Lung (tissue), 12 donors: Measurements from ENCODE around the gene ATP8B4. TPM values are rescaled to one million over a fixed set of nuclear protein-coding genes. Genes with fewer than 3 reads are reported as not detected.
"Not testable (repeated sequence)": the region's sequence is repeated elsewhere in the genome, so short reads cannot be mapped to it uniquely, and the experiment has no call there.

Source experiments
- ATAC-seq: fragments of 200-7000 bp; cut with Tn5 transposase; one replicate; pipeline ENCODE4 v1.9.1; 2020; ENCODE audit warnings: moderate number of reproducible peaks; ENCODE audit not compliant: insufficient read depth, low FRiP score
- DNase-seq, 3 donors: peaks; one replicate each; pipeline ENCODE4 v3.0.0-alpha.2; 2013 to 2017
- H3K27ac ChIP-seq, 2 donors: one replicate each; pipeline ENCODE4 v1.5.1; 2013; ENCODE audit warnings: mild to moderate bottlenecking in 2 of 2, moderate library complexity in 2 of 2, control low read depth in 1 of 2, inconsistent platforms in 1 of 2, low read depth in 1 of 2, low read length in 1 of 2
- H3K27me3 ChIP-seq, 3 donors: one replicate each; pipeline ENCODE4 v1.5.1; 2013; ENCODE audit warnings: low read length in 2 of 3; ENCODE audit not compliant: control insufficient read depth in 3 of 3, insufficient read depth in 3 of 3
- H3K36me3 ChIP-seq, 4 donors: one replicate each; pipeline ENCODE4 v1.5.1; 2013; ENCODE audit warnings: low read length in 4 of 4, mild to moderate bottlenecking in 1 of 4, moderate library complexity in 1 of 4; ENCODE audit not compliant: control insufficient read depth in 4 of 4, insufficient read depth in 4 of 4
- H3K4me1 ChIP-seq, 5 donors: one replicate each; pipeline ENCODE4 v1.5.1; 2013; ENCODE audit warnings: low read length in 5 of 5, mild to moderate bottlenecking in 2 of 5, moderate library complexity in 1 of 5; ENCODE audit not compliant: control insufficient read depth in 5 of 5, insufficient read depth in 5 of 5
- H3K4me3 ChIP-seq: one replicate; pipeline ENCODE4 v1.5.1; 2013; ENCODE audit warnings: mild to moderate bottlenecking, control low read depth, moderate library complexity
- H3K9ac ChIP-seq, 2 donors: one replicate each; pipeline ENCODE4 v1.5.1; 2013; ENCODE audit warnings: low read length in 2 of 2, control low read depth in 1 of 2; ENCODE audit not compliant: insufficient read depth in 1 of 2
- H3K9me3 ChIP-seq, 4 donors: one replicate each; pipeline ENCODE4 v1.5.1; 2013; ENCODE audit warnings: low read length in 3 of 4, mild to moderate bottlenecking in 1 of 4, moderate library complexity in 1 of 4; ENCODE audit not compliant: control insufficient read depth in 4 of 4, insufficient read depth in 3 of 4
- WGBS, 2 donors: extraction: QIAGEN DNeasy Blood & Tissue Kit; methylation state at CpG; one replicate each; pipeline ENCODE4 v1.1.7; 2013; 5-methylcytosine and 5-hydroxymethylcytosine counted together
- polyA plus RNA-seq, 2 donors: library from polyadenylated mRNA; stranded (reverse); fragments of 200-250 nt; gene quantifications; one replicate each; pipeline ENCODE4 v1.2.1, GENCODE V29; 2013
- total RNA-seq, 2 donors: library from RNA; depleted of rRNA in 1 of 2; stranded (reverse); fragments of >200 nt in 1 of 2; gene quantifications; one replicate each; pipeline ENCODE4 v1.2.1, GENCODE V29; 2014 to 2021
- TF ChIP-seq, protein P1 (sequence below): IDR thresholded peaks from 2 replicates; pipeline ENCODE4 v1.5.1; 2012; ENCODE audit warnings: mild to moderate bottlenecking; ENCODE audit errors: control extremely low read depth, extremely low read depth
- donor health status: control.
- donor health status: control.
- donor health status: Bipolar disorder and iron deficiency.
- donor health status: healthy.
- donor health status: DM: yes; HTN: yes; CAD: no.

Gene ATP8B4
- total and polyA plus RNA-seq, 4 donors: 1.6 to 23.1 (median 3.3) TPM

DNA sequence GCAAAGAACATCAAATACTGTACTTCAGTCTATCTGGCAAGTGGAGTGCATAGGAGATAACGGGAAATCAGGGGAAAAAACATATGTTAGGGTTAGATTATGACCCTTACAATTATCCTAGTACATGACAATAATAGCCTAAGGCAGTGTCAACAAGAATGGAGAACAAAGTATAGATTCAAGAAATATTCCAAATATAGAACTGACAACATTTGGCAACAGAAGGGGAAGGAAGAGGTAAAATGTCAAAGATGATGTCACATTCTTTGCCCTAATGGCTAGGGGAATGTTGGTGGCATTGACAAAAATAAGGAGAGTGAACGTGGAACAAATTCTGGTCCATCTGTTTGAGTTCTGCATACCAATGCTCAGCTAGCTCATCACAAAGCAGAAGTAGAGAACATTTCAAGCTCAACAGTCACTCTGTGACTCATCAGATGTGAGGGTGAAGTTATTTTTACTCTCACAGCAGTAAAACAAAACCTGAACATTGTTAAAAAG lies 15.5 kb upstream of the ATP8B4 start:
- H3K27me3 ChIP-seq: no peaks in the 10 kb centered on the region
- 4 to 9% methylated on average over 2 of the region's 2 CpGs for WGBS, 2 donors
- H3K4me3 ChIP-seq: no peak overlapping the region
- no peaks in the 10 kb centered on the region for H3K36me3 ChIP-seq
- no peaks in the 10 kb centered on the region for H3K9me3 ChIP-seq
- H3K4me1 ChIP-seq: no peaks in the 10 kb centered on the region
- H3K27ac ChIP-seq: no peak overlapping the region
- no peak for ATAC-seq
- H3K9ac ChIP-seq: no peak overlapping the region
- TF ChIP-seq, protein P1, sequence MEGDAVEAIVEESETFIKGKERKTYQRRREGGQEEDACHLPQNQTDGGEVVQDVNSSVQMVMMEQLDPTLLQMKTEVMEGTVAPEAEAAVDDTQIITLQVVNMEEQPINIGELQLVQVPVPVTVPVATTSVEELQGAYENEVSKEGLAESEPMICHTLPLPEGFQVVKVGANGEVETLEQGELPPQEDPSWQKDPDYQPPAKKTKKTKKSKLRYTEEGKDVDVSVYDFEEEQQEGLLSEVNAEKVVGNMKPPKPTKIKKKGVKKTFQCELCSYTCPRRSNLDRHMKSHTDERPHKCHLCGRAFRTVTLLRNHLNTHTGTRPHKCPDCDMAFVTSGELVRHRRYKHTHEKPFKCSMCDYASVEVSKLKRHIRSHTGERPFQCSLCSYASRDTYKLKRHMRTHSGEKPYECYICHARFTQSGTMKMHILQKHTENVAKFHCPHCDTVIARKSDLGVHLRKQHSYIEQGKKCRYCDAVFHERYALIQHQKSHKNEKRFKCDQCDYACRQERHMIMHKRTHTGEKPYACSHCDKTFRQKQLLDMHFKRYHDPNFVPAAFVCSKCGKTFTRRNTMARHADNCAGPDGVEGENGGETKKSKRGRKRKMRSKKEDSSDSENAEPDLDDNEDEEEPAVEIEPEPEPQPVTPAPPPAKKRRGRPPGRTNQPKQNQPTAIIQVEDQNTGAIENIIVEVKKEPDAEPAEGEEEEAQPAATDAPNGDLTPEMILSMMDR: no peak
- peak in 2 of 3 donors; percentile 8 to 13 for DNase-seq

DNA sequence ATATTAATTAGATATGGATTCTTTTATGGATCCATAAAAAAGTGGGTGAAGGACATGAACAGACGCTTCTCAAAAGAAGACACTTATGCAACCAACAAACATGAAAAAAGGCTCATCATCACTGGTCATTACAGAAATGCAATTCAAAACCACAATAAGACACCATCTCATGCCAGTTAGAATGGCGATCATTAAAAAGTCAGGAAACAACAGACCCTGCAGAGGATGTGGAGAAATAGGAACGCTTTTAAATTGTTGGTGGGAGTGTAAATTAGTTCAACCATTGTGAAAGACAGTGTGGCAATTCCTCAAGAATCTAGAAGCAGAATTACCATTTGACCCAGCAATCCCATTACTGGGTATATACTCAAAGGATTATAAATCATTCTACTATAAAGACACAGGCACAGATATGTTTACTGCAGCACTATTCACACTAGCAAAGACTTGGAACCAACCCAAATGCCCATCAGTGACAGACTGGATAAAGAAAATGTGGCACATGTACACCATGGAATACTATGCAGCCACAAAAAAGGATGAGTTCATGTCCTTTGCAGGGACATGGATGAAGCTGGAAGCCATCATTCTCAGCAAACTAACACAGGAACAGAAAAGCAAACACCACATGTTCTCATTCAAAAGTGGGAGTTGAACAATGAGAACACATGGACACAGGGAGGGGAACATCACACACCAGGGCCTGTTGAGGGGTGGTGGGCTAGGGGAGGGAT lies 13.4 kb upstream of the ATP8B4 start:
- 49 to 66% methylated on average over 3 of the region's 3 CpGs for WGBS, 2 donors
- not testable (repeated sequence) for ATAC-seq, H3K36me3 ChIP-seq, H3K4me3 ChIP-seq, H3K9ac ChIP-seq, H3K27me3 ChIP-seq, DNase-seq, H3K4me1 ChIP-seq, H3K9me3 ChIP-seq, H3K27ac ChIP-seq

GRCh38 chr15:50131617-50132016 lies 12.6 kb upstream of the ATP8B4 start:
- no peak for ATAC-seq
- H3K36me3 ChIP-seq: no peaks in the 10 kb centered on the region
- H3K27ac ChIP-seq: no peak overlapping the region
- no peak overlapping the region for H3K9ac ChIP-seq
- no peaks in the 10 kb centered on the region for H3K27me3 ChIP-seq
- 90 to 97% methylated on average over 1 of the region's 1 CpG for WGBS, 2 donors
- H3K4me1 ChIP-seq: no peaks in the 10 kb centered on the region
- H3K9me3 ChIP-seq: peaks cover 0 to 3% (median 0%) of the 10 kb centered on the region in 4 donors
- TF ChIP-seq, protein P1: no peak
- no peak overlapping the region for H3K4me3 ChIP-seq
- no peak for DNase-seq

DNA sequence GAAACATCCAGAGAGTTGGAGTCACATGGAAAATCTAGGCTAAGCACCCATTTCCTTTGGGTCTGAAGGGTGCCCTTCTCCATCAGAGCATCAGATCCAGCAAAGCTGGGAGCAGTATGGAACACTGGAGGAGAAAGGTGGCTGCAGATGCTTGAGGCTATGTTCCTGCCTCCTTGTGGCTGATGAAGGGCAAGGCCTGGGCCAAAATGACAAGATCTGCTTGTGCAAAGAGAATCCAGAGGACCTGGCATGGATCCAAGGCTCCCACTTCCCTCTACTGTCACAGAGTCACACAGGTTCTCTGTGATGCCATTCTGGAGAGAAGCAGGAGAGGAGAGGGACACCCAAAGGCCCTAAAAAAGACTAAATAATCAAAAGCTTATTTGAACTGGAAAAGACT lies 9.2 kb upstream of the ATP8B4 start:
- peaks cover 0 to 3% (median under 1%) of the 10 kb centered on the region in 4 donors for H3K9me3 ChIP-seq
- DNase-seq: peak in 2 of 3 donors; percentile 8 to 27
- no peak overlapping the region for H3K27ac ChIP-seq
- ATAC-seq: no peak
- no peaks in the 10 kb centered on the region for H3K4me1 ChIP-seq
- no peak overlapping the region for H3K9ac ChIP-seq
- H3K4me3 ChIP-seq: no peak overlapping the region
- no peaks in the 10 kb centered on the region for H3K36me3 ChIP-seq
- no peaks in the 10 kb centered on the region for H3K27me3 ChIP-seq
- TF ChIP-seq, protein P1: no peak
